ENCODE measurements around the gene HK1.
"Not testable (repeated sequence)": the region's sequence is repeated elsewhere in the genome, so short reads cannot be mapped to it uniquely, and the experiment has no call there.

HK1 gene

DNA sequence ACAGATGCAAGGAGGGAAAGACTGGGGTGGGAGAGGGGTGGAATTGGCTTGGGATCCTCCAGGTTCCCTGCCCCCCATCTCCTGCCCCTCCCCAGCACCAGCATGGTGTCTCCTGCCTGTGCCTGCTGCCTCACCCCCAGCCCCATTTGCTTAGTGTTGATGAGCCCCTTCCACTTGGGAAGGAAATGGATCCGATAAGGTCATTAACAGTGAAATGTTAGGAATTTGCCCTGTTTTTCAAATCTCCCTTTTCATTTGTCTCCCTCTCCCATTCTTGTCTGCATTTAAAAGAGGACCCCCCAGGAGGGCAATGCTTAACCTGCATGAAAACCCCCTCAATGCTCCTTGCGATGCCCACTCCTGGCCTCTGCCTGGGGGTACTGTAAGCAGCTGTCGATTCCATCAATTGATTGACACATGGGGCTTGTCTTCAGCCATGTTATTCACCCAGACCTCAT, 51.5 kb downstream of the HK1 start:
- FAIRE-seq: no peak

- no peak for FAIRE-seq
Measured at GRCh38 chr10:69331161-69331560, 52.9 kb downstream of the HK1 start.

GRCh38 chr10:69332278-69333010, 54.1 kb downstream of the HK1 start:
- FAIRE-seq: no peak

DNA sequence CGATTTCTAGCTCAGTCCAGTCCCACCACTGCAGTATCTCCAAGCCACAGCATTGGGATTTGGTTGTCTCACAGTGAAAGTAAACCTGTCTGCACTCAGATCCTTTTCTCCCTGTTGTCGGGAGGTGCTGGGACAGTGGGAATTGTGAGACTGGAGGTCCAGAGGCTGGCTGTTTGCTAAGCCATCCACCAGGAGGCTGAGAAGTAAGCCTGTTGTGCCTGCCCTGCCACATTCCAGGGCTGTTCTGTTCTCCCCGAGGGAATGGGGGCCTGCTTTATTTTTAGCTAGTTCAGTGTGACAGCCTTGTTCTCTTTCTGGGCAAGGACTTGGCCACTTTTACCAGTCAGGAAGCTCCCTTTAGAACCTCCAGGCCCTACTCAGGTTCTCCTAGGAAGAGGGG, 54.9 kb downstream of the HK1 start:
- FAIRE-seq: no peak

DNA sequence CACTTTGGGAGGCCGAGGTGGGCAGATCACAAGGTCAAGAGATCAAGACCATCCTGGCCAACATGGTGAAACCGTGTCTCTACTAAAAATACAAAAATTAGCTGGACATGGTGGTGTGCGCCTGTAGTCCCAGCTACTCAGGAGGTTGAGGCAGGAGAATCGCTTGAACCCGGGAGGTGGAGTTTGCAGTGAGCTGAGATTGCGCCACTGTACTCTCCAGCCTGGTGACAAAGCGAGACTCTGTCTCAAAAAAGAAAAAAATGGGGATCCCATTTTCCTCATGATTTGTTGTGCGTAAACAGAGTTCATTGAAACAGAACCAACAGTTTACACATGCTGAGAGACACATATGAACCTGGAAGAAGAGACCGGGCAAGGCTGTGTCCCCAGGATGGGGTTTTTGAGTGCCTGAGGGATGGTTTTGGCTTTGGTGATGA, 55.6 kb downstream of the HK1 start:
- not testable (repeated sequence) for FAIRE-seq

DNA sequence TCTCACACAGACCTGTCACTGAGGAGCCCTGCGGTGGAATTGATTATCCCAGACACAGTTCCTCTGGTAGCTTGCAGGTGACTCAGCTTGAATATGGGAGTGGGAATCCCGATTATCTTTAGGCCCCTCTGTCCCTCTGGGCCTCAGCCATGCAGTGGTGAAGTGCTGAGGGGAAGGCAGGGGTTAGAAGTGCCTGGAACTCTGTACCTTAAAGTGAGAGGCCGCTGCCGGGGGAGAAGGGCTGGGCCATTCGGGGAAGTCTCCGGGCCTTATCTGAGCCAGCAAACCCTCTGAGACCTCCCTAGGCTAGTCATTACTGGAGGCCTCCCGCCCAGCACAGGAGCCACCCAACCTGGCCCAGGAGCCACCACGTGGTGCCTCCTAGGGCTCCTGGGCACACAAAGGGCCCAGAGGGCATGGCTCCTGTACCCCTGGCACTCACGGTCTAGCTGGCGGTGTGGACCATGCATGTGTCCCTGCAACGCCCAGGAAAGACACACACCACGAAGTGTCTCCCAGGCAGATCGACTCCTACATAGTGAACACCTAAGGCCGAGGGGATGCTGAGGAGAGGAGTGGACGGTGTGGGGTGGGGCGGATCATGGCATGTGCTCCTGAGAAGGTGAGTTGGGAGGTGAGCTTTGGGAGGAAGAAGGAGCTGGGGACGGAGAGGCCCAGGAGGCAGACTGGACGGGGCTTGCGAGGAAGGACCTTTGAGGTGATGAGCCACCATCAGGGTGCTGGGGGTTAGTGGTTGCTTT, 56.2 kb downstream of the HK1 start:
- no peak for FAIRE-seq

DNA sequence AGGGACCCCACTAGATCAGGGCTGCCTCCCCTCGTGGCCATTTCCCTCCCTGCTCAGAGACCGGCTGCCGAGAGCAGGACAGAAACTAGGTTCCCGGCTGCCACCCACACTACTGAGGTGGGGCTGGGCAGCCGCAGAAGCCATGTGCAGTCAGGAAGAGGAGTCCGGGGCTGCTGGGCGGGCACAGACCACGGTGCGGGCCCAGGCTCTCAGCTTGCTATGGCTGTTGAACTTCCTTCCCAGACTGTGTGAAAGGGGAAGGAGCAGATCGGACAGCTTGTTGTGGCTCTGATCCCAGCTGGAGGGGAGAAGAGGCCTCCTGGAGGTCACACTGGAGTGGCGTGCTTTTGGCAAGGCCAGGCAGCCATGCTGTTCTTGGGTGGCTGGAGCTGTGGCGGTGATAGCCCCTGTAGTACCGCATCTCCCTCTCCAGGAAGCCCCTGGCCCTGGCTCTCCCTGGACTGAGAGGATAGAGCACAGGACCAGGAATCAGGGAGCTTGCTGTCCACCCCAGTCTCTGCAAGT, 56.8 kb downstream of the HK1 start:
- no peak for FAIRE-seq

GRCh38 chr10:69335613-69336012, 57.3 kb downstream of the HK1 start:
- FAIRE-seq: no peak

DNA sequence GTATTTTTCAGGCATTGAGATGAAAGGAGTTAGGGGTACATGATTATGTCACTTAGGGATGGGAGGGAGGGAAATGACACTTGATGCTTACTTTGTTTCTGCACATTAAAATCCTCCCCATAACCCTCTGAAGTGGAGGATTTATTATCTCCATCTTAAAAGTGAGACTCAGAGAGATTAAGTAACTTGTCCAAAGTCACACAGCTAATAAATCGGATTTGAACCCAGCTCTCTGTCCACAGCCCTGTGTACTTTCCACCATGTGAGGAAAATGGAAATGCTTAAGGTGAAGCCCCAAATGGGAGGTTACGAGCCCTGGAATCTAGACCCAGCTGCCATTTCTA, 58.6 kb downstream of the HK1 start:
- no peak for FAIRE-seq

- no peak for FAIRE-seq
Measured at GRCh38 chr10:69337296-69338132, 59.2 kb downstream of the HK1 start.

DNA sequence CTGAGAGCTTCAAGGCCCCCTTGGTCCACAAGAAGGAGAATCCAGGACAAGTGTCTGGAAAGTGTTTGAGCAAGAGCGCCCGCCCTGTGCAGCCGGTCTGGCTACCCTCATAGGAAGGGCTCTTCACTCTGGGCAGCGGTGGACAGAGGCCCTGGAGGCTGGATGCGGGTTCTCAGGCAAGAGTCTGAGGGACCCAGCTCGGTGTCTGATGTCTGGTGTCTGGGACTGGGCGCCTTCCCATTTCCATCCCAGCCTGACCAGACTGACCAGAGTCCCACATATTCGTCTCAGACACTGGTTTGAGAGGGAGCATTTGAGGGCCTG, 59.8 kb downstream of the HK1 start:
- no peak for FAIRE-seq

- no peak for FAIRE-seq
Measured at GRCh38 chr10:69338547-69339450, 60.5 kb downstream of the HK1 start.

- FAIRE-seq: no peak
Measured at GRCh38 chr10:69340695-69341094, 62.4 kb downstream of the HK1 start.

DNA sequence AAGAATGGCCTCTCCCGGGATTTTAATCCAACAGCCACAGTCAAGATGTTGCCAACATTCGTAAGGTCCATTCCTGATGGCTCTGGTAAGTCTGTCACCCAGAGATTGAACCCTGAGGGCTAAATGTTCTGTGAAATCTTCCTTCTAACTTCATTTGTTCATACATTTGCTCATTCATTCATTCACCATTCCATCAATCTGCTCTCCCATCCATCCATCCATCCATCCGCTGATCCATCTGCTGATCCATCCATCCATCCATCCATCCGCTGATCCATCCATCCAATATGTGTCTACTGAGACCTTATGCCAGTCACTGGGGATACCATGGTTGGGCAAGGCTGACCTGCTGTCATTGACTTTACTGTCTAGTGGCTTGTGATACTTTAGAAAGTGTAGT, 65.6 kb downstream of the HK1 start:
- FAIRE-seq: no peak

DNA sequence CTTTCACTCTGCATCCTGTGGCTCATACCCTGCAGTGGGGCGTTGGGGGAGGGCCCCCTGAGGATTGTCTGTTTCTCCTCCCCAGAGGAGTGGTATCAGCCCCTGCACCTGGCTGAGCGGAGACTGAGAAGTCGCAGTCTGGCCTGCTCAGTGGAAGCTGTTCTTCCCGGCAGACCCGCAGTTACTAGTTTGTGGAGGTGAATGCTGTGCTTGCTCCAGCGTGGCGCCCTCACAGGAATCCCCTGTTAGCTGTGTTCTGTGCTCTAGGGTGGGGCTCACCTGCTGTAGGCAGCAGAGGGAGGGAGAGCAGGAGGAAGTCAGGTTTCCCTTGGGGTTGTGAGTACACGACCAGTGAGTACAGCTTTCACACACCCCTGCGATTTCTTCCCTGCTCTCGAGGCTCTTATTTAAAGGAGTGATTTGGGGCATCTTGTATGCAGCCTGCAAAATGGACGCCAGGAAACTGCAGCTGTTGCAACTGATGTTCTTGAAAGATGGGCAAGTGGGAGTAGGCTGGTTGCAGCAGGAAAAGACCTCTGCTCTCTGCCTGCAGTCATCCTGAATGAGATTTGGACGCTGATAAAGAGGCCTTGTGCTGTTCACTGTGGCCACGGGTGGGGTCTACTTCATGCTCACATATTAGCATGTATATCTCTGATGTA, 66.4 kb downstream of the HK1 start:
- FAIRE-seq: no peak

DNA sequence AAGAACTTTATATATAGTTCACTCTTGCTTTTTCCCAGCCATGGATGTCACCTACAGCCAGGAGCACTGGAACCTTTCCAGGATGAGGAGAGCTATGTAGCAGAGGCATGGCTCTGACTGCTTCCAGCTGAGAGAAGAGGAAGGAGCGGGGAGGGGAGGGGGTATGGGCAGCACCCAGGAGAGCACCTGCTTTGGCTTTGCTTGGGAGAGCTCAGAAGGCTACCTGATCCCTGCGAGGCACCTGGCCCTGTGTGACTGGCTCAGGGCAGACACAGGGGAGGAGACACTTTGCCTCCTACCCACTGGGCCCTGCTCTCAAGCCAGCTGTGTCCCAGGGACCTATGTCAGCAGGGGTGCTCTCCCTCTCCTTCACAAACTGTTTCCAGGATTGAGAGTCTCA, 67.1 kb downstream of the HK1 start:
- no peak for FAIRE-seq

GRCh38 chr10:69345890-69346474, 67.7 kb downstream of the HK1 start:
- FAIRE-seq: no peak

- no peak for FAIRE-seq
Measured at GRCh38 chr10:69346776-69347175, 68.5 kb downstream of the HK1 start.

DNA sequence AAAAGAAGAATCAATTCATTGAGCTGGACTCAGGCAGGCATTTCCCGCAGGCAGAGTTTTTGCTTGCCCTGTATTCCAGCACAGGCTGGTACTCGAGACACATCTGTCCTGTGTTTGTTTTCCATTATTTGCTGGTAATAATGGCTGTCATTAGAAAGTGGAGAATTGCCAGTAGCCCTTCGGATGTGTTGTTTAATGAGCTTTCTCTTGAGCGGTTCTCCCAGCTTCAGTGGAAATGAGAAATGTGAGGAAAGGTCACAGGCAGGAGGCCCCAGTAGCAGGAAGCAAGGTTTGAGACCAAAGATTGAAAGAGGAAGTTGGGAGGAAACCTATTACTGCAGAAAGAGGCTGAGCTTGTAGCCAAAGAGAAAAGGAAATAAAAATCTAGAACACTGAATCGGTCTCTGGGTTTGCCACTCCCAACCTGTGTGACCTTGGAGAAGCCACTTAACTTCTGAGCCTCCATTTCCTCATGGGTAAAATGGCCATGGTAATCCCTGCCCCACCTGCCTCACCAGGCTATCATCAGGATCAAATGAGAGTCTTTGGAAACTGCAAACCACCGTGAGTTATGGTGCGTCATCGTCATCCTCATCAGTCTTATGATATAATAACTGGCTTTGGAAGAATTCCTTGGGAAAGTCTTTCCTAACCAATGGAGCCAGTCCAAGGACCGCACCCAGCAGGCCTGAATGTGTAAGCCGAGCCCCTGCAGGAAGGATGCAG, 70.7 kb downstream of the HK1 start:
- FAIRE-seq: no peak

GRCh38 chr10:69349542-69349888, 71.2 kb downstream of the HK1 start:
- FAIRE-seq: no peak

- FAIRE-seq: no peak
Measured at GRCh38 chr10:69351589-69351988, 73.3 kb downstream of the HK1 start.
